ENCODE results near the gene GPC2. TPM values are rescaled to one million over a fixed set of nuclear protein-coding genes. Genes with fewer than 3 reads are reported as not detected.
"Not testable (repeated sequence)": the region's sequence is repeated elsewhere in the genome, so short reads cannot be mapped to it uniquely, and the experiment has no call there.

Gene GPC2
- total and polyA plus RNA-seq, 2 experiments from 2014 or later: 0.16 to 0.22 TPM

DNA sequence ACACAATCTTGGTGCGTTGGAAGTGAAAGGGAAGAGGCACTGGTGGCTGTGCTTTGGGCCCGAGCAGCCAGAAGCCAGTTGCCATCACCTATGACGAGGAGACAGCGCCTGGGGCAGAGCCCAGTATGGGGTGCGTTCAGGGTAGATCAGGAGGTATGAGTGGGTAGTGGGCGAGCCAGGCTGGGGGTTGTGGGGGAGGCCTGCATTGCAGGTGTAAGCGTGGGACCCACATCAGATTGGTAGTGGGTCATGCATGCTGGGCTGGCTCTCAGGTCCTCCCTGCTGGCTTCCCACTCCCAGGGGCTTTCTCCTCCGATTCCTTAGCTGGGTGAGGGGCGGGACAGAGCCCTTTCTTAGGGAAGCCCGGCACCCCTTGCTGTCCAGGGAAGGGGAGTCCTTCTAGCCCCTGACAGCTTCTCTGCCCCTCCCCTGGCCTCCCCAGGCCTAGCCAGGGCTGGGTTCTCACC lies 42.1 kb upstream of the GPC2 start:
- Histone ChIP-seq H3K27me3 (replicated peaks; ENCODE audit: insufficient read depth) (no peaks in the 10 kb centered on the region), H3K79me2 (ENCODE audit: insufficient read depth) (no peaks in the 10 kb centered on the region), H3F3A (ENCODE audit: insufficient read depth) (no peaks in the 10 kb centered on the region), H3K4me2 (ENCODE audit: unreplicated experiment) (no peak overlapping the region), H2AFZ (no peak overlapping the region), H3K36me3 (ENCODE audit: low read depth) (no peaks in the 10 kb centered on the region), H3K9me2 (ENCODE audit: insufficient read depth) (no peaks in the 10 kb centered on the region), H4K20me1 (ENCODE audit: insufficient read depth) (no peaks in the 10 kb centered on the region), H3K9ac (no peak overlapping the region), H3K27ac (no peak overlapping the region), H3K9me3 (ENCODE audit: low read depth) (no peaks in the 10 kb centered on the region), H3K4me3 (no peak overlapping the region), H3K4me1 (ENCODE audit: insufficient read depth) (no peaks in the 10 kb centered on the region)
- TF ChIP-seq EZH2 (IDR thresholded peaks at IDR 0.05; ENCODE audit: insufficient read depth, poor library complexity, severe bottlenecking) (no peak), EZH2phosphoT487 (IDR thresholded peaks at IDR 0.05; ENCODE audit: insufficient read depth, low read depth) (no peak)
- DNase-seq: no peak
- 89 to 91% methylated on average over 10 of the region's 10 CpGs for WGBS, 2 experiments (ENCODE audit: low coverage in 1 of 2, low lambda C conversion rate in 2 of 2, missing lambda C conversion rate in 2 of 2)
- in situ Hi-C loops (cut with MboI): no loop called here

DNA sequence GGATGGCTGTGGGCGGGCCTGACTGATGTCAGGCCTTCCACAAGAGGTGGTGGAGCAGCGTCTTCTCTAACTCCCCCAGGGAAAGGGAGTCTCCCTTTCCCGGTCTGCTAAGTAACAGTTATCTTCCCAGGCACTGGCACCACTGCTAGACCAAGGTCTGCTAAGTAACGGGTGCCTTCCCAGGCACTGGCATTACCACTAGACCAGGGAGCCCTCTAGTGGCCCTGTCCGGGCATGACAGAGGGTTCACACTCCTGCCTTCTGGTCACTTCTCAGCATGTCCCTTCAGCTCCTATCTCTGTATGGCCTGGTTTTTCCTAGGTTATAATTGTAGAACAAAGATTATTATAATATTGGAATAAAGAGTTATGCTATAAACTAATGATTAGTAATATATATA lies 40.8 kb upstream of the GPC2 start:
- H3K9me2 ChIP-seq (ENCODE audit: insufficient read depth); H3K4me1 ChIP-seq (ENCODE audit: insufficient read depth); in situ Hi-C loops (cut with MboI); H4K20me1 ChIP-seq (ENCODE audit: insufficient read depth); H3F3A ChIP-seq (ENCODE audit: insufficient read depth); H2AFZ ChIP-seq; H3K79me2 ChIP-seq (ENCODE audit: insufficient read depth); H3K36me3 ChIP-seq (ENCODE audit: low read depth); H3K27me3 ChIP-seq (replicated peaks; ENCODE audit: insufficient read depth); H3K9me3 ChIP-seq (ENCODE audit: low read depth); H3K27ac ChIP-seq; H3K4me3 ChIP-seq; H3K9ac ChIP-seq; H3K4me2 ChIP-seq (ENCODE audit: unreplicated experiment): not testable (repeated sequence)
- 0 to 2% methylated on average over 2 of the region's 5 CpGs for WGBS, 2 experiments (ENCODE audit: low coverage in 1 of 2, low lambda C conversion rate in 2 of 2, missing lambda C conversion rate in 2 of 2)
- peak; percentile 51 for DNase-seq

- no peak overlapping the region for H3K27ac ChIP-seq
- no peaks in the 10 kb centered on the region for H3K4me1 ChIP-seq (ENCODE audit: insufficient read depth)
- no peak overlapping the region for H3K4me2 ChIP-seq (ENCODE audit: unreplicated experiment)
- TF ChIP-seq EZH2phosphoT487 (IDR thresholded peaks at IDR 0.05; ENCODE audit: insufficient read depth, low read depth): no peak
- no peak overlapping the region for H3K4me3 ChIP-seq
- in situ Hi-C loops (cut with MboI): no loop called here
- H3F3A ChIP-seq (ENCODE audit: insufficient read depth): no peaks in the 10 kb centered on the region
- H3K36me3 ChIP-seq (ENCODE audit: low read depth): no peaks in the 10 kb centered on the region
- no peaks in the 10 kb centered on the region for H3K79me2 ChIP-seq (ENCODE audit: insufficient read depth)
- H3K9me3 ChIP-seq (ENCODE audit: low read depth): no peaks in the 10 kb centered on the region
- no peaks in the 10 kb centered on the region for H3K27me3 ChIP-seq (replicated peaks; ENCODE audit: insufficient read depth)
- no peaks in the 10 kb centered on the region for H3K9me2 ChIP-seq (ENCODE audit: insufficient read depth)
- peak; percentile 47 for DNase-seq
- H3K9ac ChIP-seq: no peak overlapping the region
- WGBS, 2 experiments (ENCODE audit: low coverage in 1 of 2, low lambda C conversion rate in 2 of 2, missing lambda C conversion rate in 2 of 2): 19 to 20% methylated on average over 6 of the region's 6 CpGs
- H2AFZ ChIP-seq: no peak overlapping the region
- no peaks in the 10 kb centered on the region for H4K20me1 ChIP-seq (ENCODE audit: insufficient read depth)
These were observed 38.7 kb upstream of the GPC2 start for GRCh38 chr7:100215895-100216294.

GRCh38 chr7:100214356-100214755 lies 37.2 kb upstream of the GPC2 start:
- H3K9ac ChIP-seq; in situ Hi-C loops (cut with MboI): not testable (repeated sequence)
- 72 to 73% methylated on average over 5 of the region's 5 CpGs for WGBS, 2 experiments (ENCODE audit: low coverage in 1 of 2, low lambda C conversion rate in 2 of 2, missing lambda C conversion rate in 2 of 2)

DNA sequence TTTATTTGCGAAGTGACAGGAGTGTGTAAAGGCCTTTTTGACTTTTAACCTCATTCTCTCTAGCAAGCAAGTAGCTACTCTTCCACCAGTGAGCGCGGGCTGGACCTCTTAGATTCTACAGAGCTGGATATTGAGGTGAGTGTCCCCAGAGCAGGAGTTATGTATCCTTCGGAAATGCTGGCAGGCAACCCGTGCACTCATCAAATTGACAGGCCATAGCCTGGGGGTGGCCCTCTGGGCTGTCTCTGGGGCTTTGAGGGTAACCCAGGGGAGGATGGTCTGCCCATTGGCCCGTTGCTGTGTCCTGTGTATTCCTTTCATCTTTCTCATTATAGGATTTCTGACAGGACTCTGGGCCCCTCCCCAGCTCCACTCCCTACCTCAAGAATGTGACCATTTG lies 36.5 kb upstream of the GPC2 start:
- 73 to 77% methylated on average over 6 of the region's 6 CpGs for WGBS, 2 experiments (ENCODE audit: low coverage in 1 of 2, low lambda C conversion rate in 2 of 2, missing lambda C conversion rate in 2 of 2)
- H3K79me2 ChIP-seq (ENCODE audit: insufficient read depth): no peaks in the 10 kb centered on the region
- in situ Hi-C loops (cut with MboI): no loop called here

More at GRCh38 chr7:100214356-100214755, 37.2 kb upstream of the GPC2 start:
- not testable (repeated sequence) for H3K4me3 ChIP-seq; H3K9me3 ChIP-seq (ENCODE audit: low read depth); H3K36me3 ChIP-seq (ENCODE audit: low read depth); H3K4me2 ChIP-seq (ENCODE audit: unreplicated experiment); H2AFZ ChIP-seq; H3K9me2 ChIP-seq (ENCODE audit: insufficient read depth); DNase-seq; H3K4me1 ChIP-seq (ENCODE audit: insufficient read depth); H3K79me2 ChIP-seq (ENCODE audit: insufficient read depth); H3K27ac ChIP-seq; H3K27me3 ChIP-seq (replicated peaks; ENCODE audit: insufficient read depth); H4K20me1 ChIP-seq (ENCODE audit: insufficient read depth); H3F3A ChIP-seq (ENCODE audit: insufficient read depth)

More for the DNA sequence above, 36.5 kb upstream of the GPC2 start:
- no peaks in the 10 kb centered on the region for H3K27me3 ChIP-seq (replicated peaks; ENCODE audit: insufficient read depth)
- H3K4me3 ChIP-seq: no peak overlapping the region
- H3K9me3 ChIP-seq (ENCODE audit: low read depth): no peaks in the 10 kb centered on the region
- no peak for DNase-seq
- H3K4me2 ChIP-seq (ENCODE audit: unreplicated experiment): no peak overlapping the region
- H3F3A ChIP-seq (ENCODE audit: insufficient read depth): no peaks in the 10 kb centered on the region
- TF ChIP-seq EZH2 (IDR thresholded peaks at IDR 0.05; ENCODE audit: insufficient read depth, poor library complexity, severe bottlenecking) (no peak), EZH2phosphoT487 (IDR thresholded peaks at IDR 0.05; ENCODE audit: insufficient read depth, low read depth) (no peak)
- no peak overlapping the region for H3K9ac ChIP-seq
- no peaks in the 10 kb centered on the region for H4K20me1 ChIP-seq (ENCODE audit: insufficient read depth)
- H3K36me3 ChIP-seq (ENCODE audit: low read depth): no peaks in the 10 kb centered on the region
- H3K4me1 ChIP-seq (ENCODE audit: insufficient read depth): no peaks in the 10 kb centered on the region
- H3K9me2 ChIP-seq (ENCODE audit: insufficient read depth): no peaks in the 10 kb centered on the region
- H3K27ac ChIP-seq: no peak overlapping the region
- no peak overlapping the region for H2AFZ ChIP-seq

All from GM23248 (cell line).